SU-DHL-6 (cell line): ENCODE results near the gene SPRTN.

Experiments used
- EZH2phosphoT487 ChIP-seq: fragments of 200-600 bp; sonication (generic), shearing (Covaris generic); conservative IDR thresholded peaks from 2 replicates; pipeline ENCODE4 v1.6.1; 2018; ENCODE audit warnings: mild to moderate bottlenecking, antibody characterized with exemption, low read length, moderate library complexity, mixed read lengths
- TF ChIP-seq, protein P1 (sequence below): fragments of 200-600 bp; sonication (generic); IDR thresholded peaks from one replicate; pipeline ENCODE4 v1.5.1; 2017; ENCODE audit warnings: antibody characterized with exemption, mild to moderate bottlenecking, low read length, moderate library complexity; ENCODE audit not compliant: insufficient read depth, poor library complexity, severe bottlenecking

DNA sequence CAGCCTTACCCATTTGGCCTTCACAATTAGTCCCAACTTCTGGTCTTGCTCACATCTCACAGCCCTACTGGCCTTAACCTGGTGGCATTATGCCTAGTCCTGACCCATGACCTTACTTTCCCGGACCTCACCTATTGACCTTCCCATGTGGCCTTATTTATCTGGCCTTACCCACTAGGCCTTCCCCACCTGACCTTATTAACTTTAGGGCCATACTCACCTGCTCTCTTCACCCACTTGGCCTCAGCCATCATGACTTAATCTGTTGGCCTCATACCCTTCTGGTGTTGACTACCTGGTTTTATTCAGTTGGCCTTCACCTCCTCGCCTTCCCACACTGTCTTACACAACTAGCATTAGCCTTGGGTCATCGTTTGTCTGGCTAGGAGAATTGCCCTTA lies 36.1 kb upstream of the SPRTN start:
- TF ChIP-seq, protein P1, sequence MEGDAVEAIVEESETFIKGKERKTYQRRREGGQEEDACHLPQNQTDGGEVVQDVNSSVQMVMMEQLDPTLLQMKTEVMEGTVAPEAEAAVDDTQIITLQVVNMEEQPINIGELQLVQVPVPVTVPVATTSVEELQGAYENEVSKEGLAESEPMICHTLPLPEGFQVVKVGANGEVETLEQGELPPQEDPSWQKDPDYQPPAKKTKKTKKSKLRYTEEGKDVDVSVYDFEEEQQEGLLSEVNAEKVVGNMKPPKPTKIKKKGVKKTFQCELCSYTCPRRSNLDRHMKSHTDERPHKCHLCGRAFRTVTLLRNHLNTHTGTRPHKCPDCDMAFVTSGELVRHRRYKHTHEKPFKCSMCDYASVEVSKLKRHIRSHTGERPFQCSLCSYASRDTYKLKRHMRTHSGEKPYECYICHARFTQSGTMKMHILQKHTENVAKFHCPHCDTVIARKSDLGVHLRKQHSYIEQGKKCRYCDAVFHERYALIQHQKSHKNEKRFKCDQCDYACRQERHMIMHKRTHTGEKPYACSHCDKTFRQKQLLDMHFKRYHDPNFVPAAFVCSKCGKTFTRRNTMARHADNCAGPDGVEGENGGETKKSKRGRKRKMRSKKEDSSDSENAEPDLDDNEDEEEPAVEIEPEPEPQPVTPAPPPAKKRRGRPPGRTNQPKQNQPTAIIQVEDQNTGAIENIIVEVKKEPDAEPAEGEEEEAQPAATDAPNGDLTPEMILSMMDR, result no peak
- no peak for TF ChIP-seq EZH2phosphoT487
